HG03095 (cell line): ENCODE results near the gene ANKRD12.

Experiments used
- ATAC-seq: cut with Tn5 transposase; IDR thresholded peaks from one replicate; pipeline ENCODE4 v1.9.1; 2021; ENCODE audit warnings: moderate library complexity; ENCODE audit not compliant: unreplicated experiment

ANKRD12 gene

GRCh38 chr18:9181275-9181674 lies 44.7 kb downstream of the ANKRD12 start:
- no peak for ATAC-seq

- no peak for ATAC-seq
These were observed 46.3 kb downstream of the ANKRD12 start for GRCh38 chr18:9182852-9183399.

- no peak for ATAC-seq
These were observed 48.5 kb downstream of the ANKRD12 start for GRCh38 chr18:9184998-9185613.

GRCh38 chr18:9188359-9189231 lies 52.0 kb downstream of the ANKRD12 start:
- no peak for ATAC-seq

- no peak for ATAC-seq
These were observed 52.9 kb downstream of the ANKRD12 start for GRCh38 chr18:9189491-9189890.

- ATAC-seq = no peak
These were observed 55.2 kb downstream of the ANKRD12 start for GRCh38 chr18:9191658-9192256.

GRCh38 chr18:9193031-9193430 lies 56.5 kb downstream of the ANKRD12 start:
- no peak for ATAC-seq

GRCh38 chr18:9196568-9196967 lies 60.0 kb downstream of the ANKRD12 start:
- no peak for ATAC-seq

- ATAC-seq = no peak
These were observed 63.1 kb downstream of the ANKRD12 start for GRCh38 chr18:9199681-9200080.

GRCh38 chr18:9201224-9201623 lies 64.6 kb downstream of the ANKRD12 start:
- ATAC-seq = no peak

- no peak for ATAC-seq
These were observed 68.1 kb downstream of the ANKRD12 start for GRCh38 chr18:9204659-9205058.

GRCh38 chr18:9206421-9206820 lies 69.8 kb downstream of the ANKRD12 start:
- ATAC-seq = no peak

GRCh38 chr18:9209279-9209678 lies 72.7 kb downstream of the ANKRD12 start:
- no peak for ATAC-seq

- no peak for ATAC-seq
These were observed 74.4 kb downstream of the ANKRD12 start for GRCh38 chr18:9210966-9211365.

GRCh38 chr18:9211955-9212354 lies 75.4 kb downstream of the ANKRD12 start:
- ATAC-seq = no peak

- no peak for ATAC-seq
These were observed 78.8 kb downstream of the ANKRD12 start for GRCh38 chr18:9215221-9215933.

GRCh38 chr18:9216459-9216858 lies 79.9 kb downstream of the ANKRD12 start:
- no peak for ATAC-seq

GRCh38 chr18:9217743-9218451 lies 81.3 kb downstream of the ANKRD12 start:
- no peak for ATAC-seq

GRCh38 chr18:9221040-9221439 lies 84.5 kb downstream of the ANKRD12 start:
- ATAC-seq = no peak

- ATAC-seq = no peak
These were observed 85.1 kb downstream of the ANKRD12 start for GRCh38 chr18:9221661-9222060.
